GM12801 (cell line): Measurements from ENCODE around the gene SYT2.

ENCODE experiments used
- CTCF ChIP-seq: IDR thresholded peaks from one replicate; pipeline ENCODE4 v1.5.1; 2011; ENCODE audit warnings: control low read depth; ENCODE audit not compliant: insufficient read length; ENCODE audit errors: extremely low read depth

Gene SYT2

GRCh38 chr1:202711949-202712635 is 1.8 kb upstream of the SYT2 start:
- TF ChIP-seq CTCF = no peak

- TF ChIP-seq CTCF = no peak
Observed at GRCh38 chr1:202709276-202710041, 795 bp downstream of the SYT2 start.

- no peak for TF ChIP-seq CTCF
Observed at GRCh38 chr1:202708456-202709275, 1.6 kb downstream of the SYT2 start.

GRCh38 chr1:202706851-202707250 is 3.4 kb downstream of the SYT2 start:
- TF ChIP-seq CTCF = no peak

- TF ChIP-seq CTCF = no peak
Observed at GRCh38 chr1:202704601-202705000, 5.7 kb downstream of the SYT2 start.

- TF ChIP-seq CTCF = no peak
Observed at GRCh38 chr1:202703191-202703590, 7.1 kb downstream of the SYT2 start.

- no peak for TF ChIP-seq CTCF
Observed at GRCh38 chr1:202702088-202702487, 8.2 kb downstream of the SYT2 start.
